HFFc6 (cell line): Measurements from ENCODE around the gene UBE2L5. TPM values are rescaled to one million over a fixed set of nuclear protein-coding genes. Genes with fewer than 3 reads are reported as not detected.

Source experiments
- DNase-seq: peaks from one replicate; pipeline ENCODE4 v3.0.0-alpha.2; 2018
- H3K27ac Mint-ChIP-seq: 2 replicates; pipeline ENCODE4 v1.8.0; 2020; ENCODE audit warnings: mild to moderate bottlenecking, mixed read lengths
- H3K27me3 Mint-ChIP-seq: 2 replicates; pipeline ENCODE4 v1.8.0; 2021; ENCODE audit warnings: mild to moderate bottlenecking, moderate library complexity, mixed read lengths; ENCODE audit not compliant: insufficient read depth
- H3K36me3 Mint-ChIP-seq: 2 replicates; pipeline ENCODE4 v1.8.0; 2021; ENCODE audit warnings: low read depth, mixed read lengths
- H3K4me1 Mint-ChIP-seq: 2 replicates; pipeline ENCODE4 v1.8.0; 2020; ENCODE audit warnings: low read depth, mixed read lengths
- H3K4me3 Mint-ChIP-seq: 2 replicates; pipeline ENCODE4 v1.8.0; 2020; ENCODE audit warnings: mild to moderate bottlenecking, moderate library complexity, mixed read lengths
- H3K9me3 Mint-ChIP-seq: 2 replicates; pipeline ENCODE4 v1.8.0; 2020; ENCODE audit warnings: mild to moderate bottlenecking, mixed read lengths
- CTCF ChIP-seq: fragments of 200-600 bp; sonication (generic); IDR thresholded peaks from 2 replicates; pipeline ENCODE4 v1.5.0; 2021; ENCODE audit warnings: antibody characterized with exemption, mild to moderate bottlenecking
- total RNA-seq, 6 experiments: library from RNA; stranded (reverse); fragmentation: NEBNext Ultra II Directional; extraction: Animal tissue kit (Norgen Biotek cat#: 25700); gene quantifications; 2 replicates in 1 of 6; 3 replicates in 5 of 6; pipeline ENCODE4 v1.2.3, GENCODE V29; 2021

UBE2L5 gene
- total RNA-seq, 6 experiments from 2014 or later = 0.21 TPM; not detected in 5

- Mint-ChIP-seq H3K27me3 (no peaks in the 10 kb centered on the region; the same call in 1 of the 2 replicates), H3K36me3 (no peaks in the 10 kb centered on the region), H3K4me1 (peaks cover 45% of the 10 kb centered on the region), H3K9me3 (no peaks in the 10 kb centered on the region), H3K4me3 (peak overlapping the region; percentile 89), H3K27ac (peak overlapping the region; percentile 94)
- peak; percentile 81 for DNase-seq
- no peak for TF ChIP-seq CTCF
These were observed 920 bp upstream of the UBE2L5 start for GRCh38 chr13:30421093-30422053.

DNA sequence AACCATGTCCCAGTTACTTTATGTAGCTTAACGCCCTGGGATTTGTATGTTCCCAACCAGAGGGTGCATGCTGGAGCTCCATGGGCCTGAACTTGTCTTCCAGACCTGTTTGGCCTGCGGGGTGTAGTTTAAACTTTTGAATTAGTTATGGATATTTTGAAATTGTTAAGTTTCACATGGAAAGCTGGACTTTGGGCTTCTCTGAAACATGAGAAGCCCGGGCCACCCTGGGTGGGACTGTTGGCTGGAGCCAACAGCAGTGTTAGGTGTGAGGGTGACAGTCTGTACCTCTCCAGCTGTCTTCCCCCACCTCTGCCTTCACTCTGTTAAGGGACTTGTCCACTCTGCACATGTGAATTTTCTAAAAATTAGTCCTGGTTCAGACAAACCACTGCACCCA, 1.6 kb downstream of the UBE2L5 start:
- Mint-ChIP-seq H3K4me1 (peaks cover 49% of the 10 kb centered on the region), H3K36me3 (no peaks in the 10 kb centered on the region), H3K4me3 (no peak overlapping the region), H3K27me3 (no peaks in the 10 kb centered on the region; the same call in 1 of the 2 replicates), H3K27ac (no peak overlapping the region), H3K9me3 (no peaks in the 10 kb centered on the region)
- no peak for DNase-seq
- no peak for TF ChIP-seq CTCF

DNA sequence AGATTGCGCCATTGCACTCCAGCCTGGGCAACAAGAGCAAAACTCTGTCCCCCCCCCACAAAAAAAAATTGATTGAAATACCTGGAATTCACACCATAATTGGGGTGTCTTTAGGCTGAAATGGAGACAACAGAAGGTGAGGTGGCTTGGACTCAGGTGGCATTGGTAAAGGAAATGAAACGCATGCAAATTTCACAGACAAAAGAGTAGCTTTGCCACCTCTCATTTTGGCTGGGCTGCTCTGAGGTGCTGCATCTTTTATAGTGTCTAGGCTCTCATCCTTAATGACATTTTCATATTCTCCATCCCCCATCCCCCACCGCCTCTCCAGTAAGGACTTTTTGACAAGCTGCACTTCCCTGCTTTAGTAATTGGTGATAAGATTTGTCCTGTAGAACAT, 6.9 kb downstream of the UBE2L5 start:
- H3K4me1 Mint-ChIP-seq = peaks cover 50% of the 10 kb centered on the region
- H3K9me3 Mint-ChIP-seq = no peaks in the 10 kb centered on the region
- no peak for TF ChIP-seq CTCF
- no peaks in the 10 kb centered on the region for H3K36me3 Mint-ChIP-seq
- H3K27me3 Mint-ChIP-seq = no peaks in the 10 kb centered on the region
- peak overlapping the region; percentile 41 for H3K4me3 Mint-ChIP-seq
- no peak for DNase-seq
- H3K27ac Mint-ChIP-seq = peak overlapping the region; percentile 86; the same call in 1 of the 2 replicates

GRCh38 chr13:30429721-30430694, 7.7 kb downstream of the UBE2L5 start:
- H3K9me3 Mint-ChIP-seq = no peaks in the 10 kb centered on the region
- peak overlapping the region; percentile 86 for H3K27ac Mint-ChIP-seq
- no peaks in the 10 kb centered on the region for H3K27me3 Mint-ChIP-seq
- peak overlapping the region; percentile 78 for H3K4me3 Mint-ChIP-seq
- peaks cover 49% of the 10 kb centered on the region for H3K4me1 Mint-ChIP-seq
- H3K36me3 Mint-ChIP-seq = no peaks in the 10 kb centered on the region
- TF ChIP-seq CTCF = no peak
- DNase-seq = peak; percentile 89

GRCh38 chr13:30431269-30431940, 9.1 kb downstream of the UBE2L5 start:
- peak; percentile 21 for DNase-seq
- peaks cover 49% of the 10 kb centered on the region for H3K4me1 Mint-ChIP-seq
- H3K27ac Mint-ChIP-seq = peak overlapping the region; percentile 86
- H3K27me3 Mint-ChIP-seq = no peaks in the 10 kb centered on the region
- no peaks in the 10 kb centered on the region for H3K9me3 Mint-ChIP-seq
- no peak for TF ChIP-seq CTCF
- peak overlapping the region; percentile 41 for H3K4me3 Mint-ChIP-seq
- no peaks in the 10 kb centered on the region for H3K36me3 Mint-ChIP-seq
